ENCODE data around the gene SCARB1. TPM values are rescaled to one million over a fixed set of nuclear protein-coding genes. Genes with fewer than 3 reads are reported as not detected.

SCARB1 gene
- total and polyA plus RNA-seq, 2 experiments from 2014 or later, result 50.4 to 90.0 TPM

GRCh38 chr12:124856842-124857178 lies 6.9 kb downstream of the SCARB1 start:
- Histone ChIP-seq H3K36me3 (replicated peaks; ENCODE audit: insufficient read depth, low read depth) (no peaks in the 10 kb centered on the region), H3K4me1 (ENCODE audit: insufficient read depth) (peaks cover 21% of the 10 kb centered on the region), H4K20me1 (ENCODE audit: insufficient read depth, poor library complexity, severe bottlenecking) (no peaks in the 10 kb centered on the region), H3K4me2 (no peak overlapping the region), H3K79me2 (peaks cover 75% of the 10 kb centered on the region), H3K27ac (no peak overlapping the region), H3K9me2 (replicated peaks; ENCODE audit: insufficient read depth) (no peaks in the 10 kb centered on the region), H3K27me3 (no peaks in the 10 kb centered on the region), H2AFZ (no peak overlapping the region), H3K9me3 (ENCODE audit: low read depth) (no peaks in the 10 kb centered on the region), H3K4me3 (no peak overlapping the region)
- no peak for DNase-seq (ENCODE audit: low spot score)
- 97% methylated on average over 14 of the region's 14 CpGs for WGBS (ENCODE audit: low lambda C conversion rate, missing lambda C conversion rate)
- TF ChIP-seq EZH2phosphoT487 (IDR thresholded peaks at IDR 0.05; ENCODE audit: low read depth, severe bottlenecking, unreplicated experiment) (no peak), EZH2 (IDR thresholded peaks at IDR 0.05; ENCODE audit: borderline replicate concordance) (no peak), CTCF (IDR thresholded peaks at IDR 0.05; ENCODE audit: poor library complexity) (no peak)

GRCh38 chr12:124856132-124856841 lies 7.4 kb downstream of the SCARB1 start:
- peaks cover 21% of the 10 kb centered on the region for H3K4me1 ChIP-seq (ENCODE audit: insufficient read depth)
- H3K27ac ChIP-seq, result no peak overlapping the region
- H2AFZ ChIP-seq, result no peak overlapping the region
- H3K79me2 ChIP-seq, result peaks cover 71% of the 10 kb centered on the region
- H3K9me3 ChIP-seq (ENCODE audit: low read depth), result no peaks in the 10 kb centered on the region
- TF ChIP-seq EZH2 (IDR thresholded peaks at IDR 0.05; ENCODE audit: borderline replicate concordance) (no peak), EZH2phosphoT487 (IDR thresholded peaks at IDR 0.05; ENCODE audit: low read depth, severe bottlenecking, unreplicated experiment) (no peak), CTCF (IDR thresholded peaks at IDR 0.05; ENCODE audit: poor library complexity) (no peak)
- WGBS (ENCODE audit: low lambda C conversion rate, missing lambda C conversion rate), result 84% methylated on average over 16 of the region's 16 CpGs
- no peaks in the 10 kb centered on the region for H3K9me2 ChIP-seq (replicated peaks; ENCODE audit: insufficient read depth)
- H4K20me1 ChIP-seq (ENCODE audit: insufficient read depth, poor library complexity, severe bottlenecking), result no peaks in the 10 kb centered on the region
- H3K27me3 ChIP-seq, result no peaks in the 10 kb centered on the region
- no peak overlapping the region for H3K4me2 ChIP-seq
- no peak for DNase-seq (ENCODE audit: low spot score)
- H3K36me3 ChIP-seq (replicated peaks; ENCODE audit: insufficient read depth, low read depth), result no peaks in the 10 kb centered on the region
- no peak overlapping the region for H3K4me3 ChIP-seq

GRCh38 chr12:124855275-124855957 lies 8.2 kb downstream of the SCARB1 start:
- Histone ChIP-seq H3K79me2 (peaks cover 69% of the 10 kb centered on the region), H2AFZ (no peak overlapping the region), H3K4me3 (no peak overlapping the region), H3K27ac (no peak overlapping the region), H3K36me3 (replicated peaks; ENCODE audit: insufficient read depth, low read depth) (no peaks in the 10 kb centered on the region), H3K9me2 (replicated peaks; ENCODE audit: insufficient read depth) (no peaks in the 10 kb centered on the region), H3K4me1 (ENCODE audit: insufficient read depth) (peaks cover 27% of the 10 kb centered on the region), H4K20me1 (ENCODE audit: insufficient read depth, poor library complexity, severe bottlenecking) (no peaks in the 10 kb centered on the region), H3K27me3 (no peaks in the 10 kb centered on the region), H3K4me2 (no peak overlapping the region), H3K9me3 (ENCODE audit: low read depth) (no peaks in the 10 kb centered on the region)
- no peak for TF ChIP-seq EZH2 (IDR thresholded peaks at IDR 0.05; ENCODE audit: borderline replicate concordance)
- no peak for TF ChIP-seq CTCF (IDR thresholded peaks at IDR 0.05; ENCODE audit: poor library complexity)
- no peak for TF ChIP-seq EZH2phosphoT487 (IDR thresholded peaks at IDR 0.05; ENCODE audit: low read depth, severe bottlenecking, unreplicated experiment)
- 88% methylated on average over 15 of the region's 15 CpGs for WGBS (ENCODE audit: low lambda C conversion rate, missing lambda C conversion rate)
- no peak for DNase-seq (ENCODE audit: low spot score)
